B cell (primary cell): ENCODE measurements around the gene KCTD2. TPM values are rescaled to one million over a fixed set of nuclear protein-coding genes. Genes with fewer than 3 reads are reported as not detected.
"Not testable (repeated sequence)": the region's sequence is repeated elsewhere in the genome, so short reads cannot be mapped to it uniquely, and the experiment has no call there.

Source experiments
- ATAC-seq: fragments of 200-7000 bp; cut with Tn5 transposase; one replicate; pipeline ENCODE4 v1.10.0; 2021; ENCODE audit warnings: low read depth, mild to moderate bottlenecking, moderate number of reproducible peaks, moderate library complexity
- CTCF ChIA-PET: fragments of 350-600 bp; sonication (Branson Sonifier 250); formaldehyde crosslinking; loops from one replicate; lab custom pipeline; 2021; ENCODE audit warnings: antibody characterized with exemption, inconsistent platforms; lab: Charles Lee
- POLR2A ChIA-PET: fragments of 350-600 bp; sonication (Branson Sonifier 250); formaldehyde crosslinking; loops from one replicate; lab custom pipeline; 2021; ENCODE audit warnings: antibody characterized with exemption; lab: Charles Lee
- DNase-seq: peaks from one replicate; pipeline ENCODE4 v3.0.0; 2013
- H2AFZ ChIP-seq: 2 replicates; pipeline ENCODE4 v1.6.1; 2012; ENCODE audit warnings: mild to moderate bottlenecking, low read depth, low read length; ENCODE audit not compliant: insufficient read depth, poor library complexity, severe bottlenecking
- H3K27ac ChIP-seq, 2 donors: 1 replicate in 1 of 2; 2 replicates in 1 of 2; pipeline ENCODE4 v1.5.1; 2012 to 2013; ENCODE audit warnings: low read length in 2 of 2, mild to moderate bottlenecking in 2 of 2, moderate library complexity in 1 of 2
- H3K27me3 ChIP-seq, 4 experiments: fragments of 200-600 bp in 1 of 4; sonication (generic) in 1 of 4; replicated peaks in 1 of 4; 1 replicate in 2 of 4; 2 replicates in 2 of 4; pipeline versions ENCODE4 v1.6.1 to v1.7.0; 2013 to 2016; ENCODE audit warnings: low read length in 3 of 4, mild to moderate bottlenecking in 2 of 4, mixed read lengths in 1 of 4, moderate library complexity in 1 of 4; ENCODE audit not compliant: insufficient read depth in 4 of 4, control insufficient read depth in 3 of 4; ENCODE audit errors: control extremely low read depth in 1 of 4
- H3K36me3 ChIP-seq, 2 experiments: replicated peaks in 1 of 2; 1 replicate in 1 of 2; 2 replicates in 1 of 2; pipeline versions ENCODE4 v1.6.1 to v1.7.1; 2013; ENCODE audit warnings: low read length in 1 of 2; ENCODE audit not compliant: insufficient read depth in 2 of 2, control insufficient read depth in 1 of 2; ENCODE audit errors: control extremely low read depth in 1 of 2, extremely low read depth in 1 of 2
- H3K4me1 ChIP-seq, 2 donors: fragments of 200-600 bp in 1 of 2; sonication (generic) in 1 of 2; 1 replicate in 1 of 2; 2 replicates in 1 of 2; pipeline versions ENCODE4 v1.5.1 to v1.6.1; 2013 to 2017; ENCODE audit warnings: low read length in 2 of 2; ENCODE audit not compliant: control insufficient read depth in 2 of 2, insufficient read depth in 2 of 2
- H3K4me2 ChIP-seq: replicated peaks from 2 replicates; pipeline ENCODE3; 2012; ENCODE audit warnings: mild to moderate bottlenecking, low read depth, low read length; ENCODE audit not compliant: poor library complexity, severe bottlenecking
- H3K4me3 ChIP-seq, 5 experiments: fragments of 200-600 bp in 1 of 5; sonication (generic) in 1 of 5; 1 replicate in 3 of 5; 2 replicates in 2 of 5; pipeline versions ENCODE4 v1.5.1 to v1.7.0; 2011 to 2016; ENCODE audit warnings: low read length in 4 of 5, mild to moderate bottlenecking in 4 of 5, low read depth in 2 of 5, control low read depth in 1 of 5, moderate library complexity in 1 of 5; ENCODE audit not compliant: insufficient read depth in 1 of 5; ENCODE audit errors: control extremely low read depth in 1 of 5, extremely low read depth in 1 of 5
- H3K79me2 ChIP-seq: fragments of 200-600 bp; sonication (generic); one replicate; pipeline ENCODE4 v1.6.0; 2016; ENCODE audit warnings: low read length; ENCODE audit not compliant: control insufficient read depth, insufficient read depth
- H3K9ac ChIP-seq: fragments of 200-600 bp; sonication (generic); 2 replicates; pipeline ENCODE4 v1.6.1; 2017; ENCODE audit warnings: mild to moderate bottlenecking, low read length, moderate library complexity
- H3K9me3 ChIP-seq, 3 donors: one replicate each; pipeline versions ENCODE4 v1.6.1 to v1.7.1; 2013; ENCODE audit warnings: low read length in 2 of 3; ENCODE audit not compliant: control insufficient read depth in 2 of 3, insufficient read depth in 1 of 3; ENCODE audit errors: control extremely low read depth in 1 of 3
- H4K20me1 ChIP-seq: 2 replicates; pipeline ENCODE4 v1.6.0; 2012; ENCODE audit warnings: mild to moderate bottlenecking, low read length; ENCODE audit not compliant: insufficient read depth, control insufficient read depth, poor library complexity, severe bottlenecking
- H3K27ac Mint-ChIP-seq: one replicate; pipeline ENCODE4 v1.8.0; 2021; ENCODE audit warnings: mixed read lengths
- H3K27me3 Mint-ChIP-seq: one replicate; pipeline ENCODE4 v1.8.0; 2021; ENCODE audit warnings: mixed read lengths
- H3K4me1 Mint-ChIP-seq: one replicate; pipeline ENCODE4 v1.8.0; 2021; ENCODE audit warnings: mixed read lengths
- H3K4me3 Mint-ChIP-seq: one replicate; pipeline ENCODE4 v1.8.0; 2021; ENCODE audit warnings: mixed read lengths
- H3K9me3 Mint-ChIP-seq: one replicate; pipeline ENCODE4 v1.8.0; 2022; ENCODE audit warnings: mixed read lengths; ENCODE audit not compliant: insufficient read depth
- EZH2 ChIP-seq: IDR thresholded peaks from 2 replicates; pipeline ENCODE4 v1.6.1; 2012; ENCODE audit warnings: borderline replicate concordance, low read depth, mild to moderate bottlenecking, moderate library complexity, low read length; ENCODE audit not compliant: insufficient read depth, poor library complexity, severe bottlenecking
- WGBS: methylation state at CpG from one replicate; pipeline ENCODE4 v1.1.5; 2013; ENCODE audit warnings: missing lambda C conversion rate; ENCODE audit not compliant: insufficient coverage; 5-methylcytosine and 5-hydroxymethylcytosine counted together
- intact Hi-C: fragments of 100-400 bp; cut with micrococcal nuclease; formaldehyde crosslinking; loops from one replicate; pipeline ENCODE4 v1.10.0; 2022
- polyA plus RNA-seq: library from polyadenylated mRNA; depleted of rRNA; stranded (reverse); fragments of >200 nt; gene quantifications from 2 replicates; pipeline ENCODE4 v1.2.3, GENCODE V29; 2012
- total RNA-seq, 2 donors: library from RNA; stranded (reverse); fragments of 120-200 nt in 1 of 2; gene quantifications; 1 replicate in 1 of 2; 2 replicates in 1 of 2; pipeline versions ENCODE4 v1.2.3 to v1.2.4, GENCODE V29; 2013 to 2022
- TF ChIP-seq, protein P1 (sequence below): fragments of 200-600 bp; IDR thresholded peaks from one replicate; pipeline ENCODE4 v1.8.0; 2022; ENCODE audit warnings: antibody characterized with exemption, mild to moderate bottlenecking

The KCTD2 gene
- total and polyA plus RNA-seq, 2 donors (not counting 1 experiment from before 2014, with no cell fraction given), result 15.7 to 23.2 TPM

DNA sequence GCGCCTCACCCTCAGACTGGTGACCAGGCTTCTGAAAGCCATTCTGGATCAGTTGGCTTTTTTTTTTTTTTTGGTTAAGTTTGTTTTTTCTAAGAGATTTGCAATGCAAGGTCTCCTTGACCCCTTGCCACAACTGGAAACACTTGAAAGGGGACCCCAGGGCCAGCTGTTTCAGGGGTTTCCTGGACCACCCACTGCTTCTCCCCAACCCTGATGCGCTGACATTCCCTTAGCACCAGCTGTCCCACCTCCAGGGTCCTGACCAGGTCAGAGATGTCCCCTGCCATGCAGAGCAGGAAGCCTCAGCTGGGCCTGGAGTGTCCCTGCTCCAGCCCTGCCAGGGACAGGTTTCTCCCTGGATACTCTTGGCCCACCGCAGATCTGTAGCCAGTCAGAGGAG is 42.7 kb upstream of the KCTD2 start:
- intact Hi-C loops, result no loop called here
- Mint-ChIP-seq H3K4me1 (no peaks in the 10 kb centered on the region), H3K4me3 (no peak overlapping the region), H3K9me3 (no peaks in the 10 kb centered on the region), H3K27me3 (peaks cover 4% of the 10 kb centered on the region), H3K27ac (no peak overlapping the region)
- H3K4me1 ChIP-seq, result no peaks in the 10 kb centered on the region
- H3K9ac ChIP-seq, result no peak overlapping the region
- ATAC-seq, result no peak
- H3K9me3 ChIP-seq, result no peaks in the 10 kb centered on the region
- peaks cover 0 to 4% (median 0%) of the 10 kb centered on the region in 4 experiments for H3K27me3 ChIP-seq
- no peak overlapping the region for H3K4me3 ChIP-seq
- DNase-seq, result no peak
- H4K20me1 ChIP-seq, result no peaks in the 10 kb centered on the region
- no peaks in the 10 kb centered on the region for H3K36me3 ChIP-seq
- no peak for TF ChIP-seq EZH2
- TF ChIP-seq, protein P1, sequence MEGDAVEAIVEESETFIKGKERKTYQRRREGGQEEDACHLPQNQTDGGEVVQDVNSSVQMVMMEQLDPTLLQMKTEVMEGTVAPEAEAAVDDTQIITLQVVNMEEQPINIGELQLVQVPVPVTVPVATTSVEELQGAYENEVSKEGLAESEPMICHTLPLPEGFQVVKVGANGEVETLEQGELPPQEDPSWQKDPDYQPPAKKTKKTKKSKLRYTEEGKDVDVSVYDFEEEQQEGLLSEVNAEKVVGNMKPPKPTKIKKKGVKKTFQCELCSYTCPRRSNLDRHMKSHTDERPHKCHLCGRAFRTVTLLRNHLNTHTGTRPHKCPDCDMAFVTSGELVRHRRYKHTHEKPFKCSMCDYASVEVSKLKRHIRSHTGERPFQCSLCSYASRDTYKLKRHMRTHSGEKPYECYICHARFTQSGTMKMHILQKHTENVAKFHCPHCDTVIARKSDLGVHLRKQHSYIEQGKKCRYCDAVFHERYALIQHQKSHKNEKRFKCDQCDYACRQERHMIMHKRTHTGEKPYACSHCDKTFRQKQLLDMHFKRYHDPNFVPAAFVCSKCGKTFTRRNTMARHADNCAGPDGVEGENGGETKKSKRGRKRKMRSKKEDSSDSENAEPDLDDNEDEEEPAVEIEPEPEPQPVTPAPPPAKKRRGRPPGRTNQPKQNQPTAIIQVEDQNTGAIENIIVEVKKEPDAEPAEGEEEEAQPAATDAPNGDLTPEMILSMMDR, result no peak
- POLR2A ChIA-PET, result no interaction called here
- no peak overlapping the region for H3K27ac ChIP-seq
- CTCF ChIA-PET, result interaction anchor here (0.6 to 0.8 kb wide), 2 partner anchors 42 to 44 kb away, joined by 3 to 4 read pairs; no protein-coding TSS in a partner anchor
- H2AFZ ChIP-seq, result no peak overlapping the region
- no peak overlapping the region for H3K4me2 ChIP-seq
- WGBS, result 100% methylated on average over 2 of the region's 3 CpGs
- H3K79me2 ChIP-seq, result no peaks in the 10 kb centered on the region

- H3K27ac Mint-ChIP-seq, result no peak overlapping the region
- H3K27me3 ChIP-seq, result peaks cover 0 to 4% (median 0%) of the 10 kb centered on the region in 4 experiments
- DNase-seq (no peak), ATAC-seq (no peak)
- H3K9ac ChIP-seq, result no peak overlapping the region
- no peaks in the 10 kb centered on the region for H3K4me1 Mint-ChIP-seq
- H3K4me1 ChIP-seq, result no peaks in the 10 kb centered on the region
- H4K20me1 ChIP-seq, result no peaks in the 10 kb centered on the region
- peaks cover 4% of the 10 kb centered on the region for H3K27me3 Mint-ChIP-seq
- H3K4me3 Mint-ChIP-seq, result no peak overlapping the region
- 93% methylated on average over 5 of the region's 8 CpGs for WGBS
- intact Hi-C loops, result no loop called here
- no peak overlapping the region for H3K4me2 ChIP-seq
- CTCF ChIA-PET, result interaction anchor here (0.6 to 1.0 kb wide), 2 partner anchors 8 to 45 kb away, joined by 3 to 4 read pairs; no protein-coding TSS in a partner anchor
- H3K27ac ChIP-seq, result no peak overlapping the region
- POLR2A ChIA-PET, result no interaction called here
- no peak overlapping the region for H2AFZ ChIP-seq
- H3K9me3 ChIP-seq, result no peaks in the 10 kb centered on the region
- H3K79me2 ChIP-seq, result no peaks in the 10 kb centered on the region
- no peaks in the 10 kb centered on the region for H3K36me3 ChIP-seq
- no peak overlapping the region for H3K4me3 ChIP-seq
- no peaks in the 10 kb centered on the region for H3K9me3 Mint-ChIP-seq
- TF ChIP-seq EZH2, result no peak
- TF ChIP-seq, protein P1, result no peak
These were observed 41.7 kb upstream of the KCTD2 start for GRCh38 chr17:75005291-75005690.

GRCh38 chr17:75006084-75006483 is 40.9 kb upstream of the KCTD2 start:
- H3K4me3 ChIP-seq, H3K27me3 ChIP-seq, H2AFZ ChIP-seq, H3K27ac ChIP-seq, H3K9me3 ChIP-seq, H3K4me1 Mint-ChIP-seq, H3K79me2 ChIP-seq, ATAC-seq, H3K36me3 ChIP-seq, POLR2A ChIA-PET, H3K9ac ChIP-seq, H3K27ac Mint-ChIP-seq, H3K4me3 Mint-ChIP-seq, intact Hi-C loops, H3K9me3 Mint-ChIP-seq, H3K27me3 Mint-ChIP-seq, H4K20me1 ChIP-seq, H3K4me1 ChIP-seq, H3K4me2 ChIP-seq, DNase-seq: not testable (repeated sequence)
- 89% methylated on average over 1 of the region's 6 CpGs for WGBS
- CTCF ChIA-PET, result interaction anchor here (1.0 to 2.3 kb wide), 2 partner anchors 9 to 44 kb away, joined by 4 to 21 read pairs; no protein-coding TSS in a partner anchor
